ENCODE measurements around the gene SNED1.

The SNED1 gene

GRCh38 chr2:241095594-241096290, 97.3 kb downstream of the SNED1 start:
- H3K4me3 ChIP-seq (ENCODE audit: low read length in 2 of 2): no peak overlapping the region
- no peak overlapping the region for H3K4me2 ChIP-seq (ENCODE audit: insufficient read depth, low read length, poor library complexity, severe bottlenecking)
- no peak overlapping the region for H3K23ac ChIP-seq (ENCODE audit: low read depth, low read length, poor library complexity)
- H3K79me1 ChIP-seq (ENCODE audit: low read depth, low read length): no peaks in the 10 kb centered on the region
- no peak overlapping the region for H3K4ac ChIP-seq (ENCODE audit: low read length)
- H3K27ac ChIP-seq (replicated peaks; ENCODE audit: low read length): no peak overlapping the region
- H3K14ac ChIP-seq (ENCODE audit: low read length): no peak overlapping the region
- no peak overlapping the region for H2BK120ac ChIP-seq (ENCODE audit: low read depth, low read length)
- no peak overlapping the region for H4K91ac ChIP-seq (ENCODE audit: low read depth, low read length, poor library complexity)
- no peak overlapping the region for H3K18ac ChIP-seq (ENCODE audit: low read length)
- no peak overlapping the region for H2BK5ac ChIP-seq (ENCODE audit: low read length)
- H2BK15ac ChIP-seq (ENCODE audit: low read length): no peak overlapping the region
- 100% methylated on average over 5 to 8 of the region's 14 CpGs for WGBS, 2 donors (ENCODE audit: extremely low coverage in 2 of 2, insufficient read length in 2 of 2, insufficient replicate concordance in 1 of 2)
- H3K36me3 ChIP-seq (replicated peaks in 1 of 2; ENCODE audit: control insufficient read depth in 2 of 2, insufficient read depth in 2 of 2, low read length in 2 of 2): peaks cover 34 to 100% of the 10 kb centered on the region in 2 donors
- DNase-seq (ENCODE audit: low spot score): no peak
- no peak overlapping the region for H2AK5ac ChIP-seq (ENCODE audit: low read depth, low read length)
- H4K8ac ChIP-seq (ENCODE audit: low read depth, low read length): no peak overlapping the region
- H3K9me3 ChIP-seq (replicated peaks in 1 of 2; ENCODE audit: control insufficient read depth in 2 of 2, insufficient read depth in 1 of 2, low read depth in 1 of 2, low read length in 2 of 2): no peaks in the 10 kb centered on the region
- peaks cover 0 to 7% of the 10 kb centered on the region in 2 donors for H3K4me1 ChIP-seq (ENCODE audit: control insufficient read depth in 2 of 2, insufficient read depth in 1 of 2, low read depth in 1 of 2, low read length in 2 of 2)
- H2BK12ac ChIP-seq (ENCODE audit: low read length): no peak overlapping the region
- no peaks in the 10 kb centered on the region for H3K27me3 ChIP-seq (ENCODE audit: control insufficient read depth in 3 of 3, insufficient read depth in 3 of 3, low read depth in 1 of 3, low read length in 3 of 3)
- no peak overlapping the region for H2AFZ ChIP-seq (ENCODE audit: low read length)
- no peak overlapping the region for H3K9ac ChIP-seq (ENCODE audit: low read depth, low read length, poor library complexity)

- Histone ChIP-seq H3K4me1 (ENCODE audit: control insufficient read depth in 2 of 2, insufficient read depth in 1 of 2, low read depth in 1 of 2, low read length in 2 of 2) (peaks cover 6 to 10% of the 10 kb centered on the region in 2 donors), H3K4me2 (ENCODE audit: insufficient read depth, low read length, poor library complexity, severe bottlenecking) (no peak overlapping the region), H2BK15ac (ENCODE audit: low read length) (no peak overlapping the region), H3K79me1 (ENCODE audit: low read depth, low read length) (peaks cover 7% of the 10 kb centered on the region), H4K91ac (ENCODE audit: low read depth, low read length, poor library complexity) (no peak overlapping the region), H3K4me3 (ENCODE audit: low read length in 2 of 2) (no peak overlapping the region), H3K9ac (ENCODE audit: low read depth, low read length, poor library complexity) (no peak overlapping the region), H2AK5ac (ENCODE audit: low read depth, low read length) (no peak overlapping the region), H3K18ac (ENCODE audit: low read length) (no peak overlapping the region), H3K36me3 (replicated peaks in 1 of 2; ENCODE audit: control insufficient read depth in 2 of 2, insufficient read depth in 2 of 2, low read length in 2 of 2) (peaks cover 31 to 95% of the 10 kb centered on the region in 2 donors), H3K9me3 (replicated peaks in 1 of 2; ENCODE audit: control insufficient read depth in 2 of 2, insufficient read depth in 1 of 2, low read depth in 1 of 2, low read length in 2 of 2) (no peaks in the 10 kb centered on the region), H2BK5ac (ENCODE audit: low read length) (no peak overlapping the region), H3K27ac (replicated peaks; ENCODE audit: low read length) (no peak overlapping the region), H3K14ac (ENCODE audit: low read length) (no peak overlapping the region), H3K4ac (ENCODE audit: low read length) (no peak overlapping the region), H4K8ac (ENCODE audit: low read depth, low read length) (no peak overlapping the region), H2AFZ (ENCODE audit: low read length) (no peak overlapping the region), H3K23ac (ENCODE audit: low read depth, low read length, poor library complexity) (no peak overlapping the region), H3K27me3 (ENCODE audit: control insufficient read depth in 3 of 3, insufficient read depth in 3 of 3, low read depth in 1 of 3, low read length in 3 of 3) (no peaks in the 10 kb centered on the region), H2BK12ac (ENCODE audit: low read length) (no peak overlapping the region), H2BK120ac (ENCODE audit: low read depth, low read length) (no peak overlapping the region)
- DNase-seq (ENCODE audit: low spot score): no peak
- no CpG with 5 or more reads among the region's 8 CpGs for WGBS, 2 donors (ENCODE audit: extremely low coverage in 2 of 2, insufficient read length in 2 of 2, insufficient replicate concordance in 1 of 2)
Measured at GRCh38 chr2:241096979-241097378, 98.6 kb downstream of the SNED1 start.

- Histone ChIP-seq H3K4me2 (ENCODE audit: insufficient read depth, low read length, poor library complexity, severe bottlenecking) (no peak overlapping the region), H3K27ac (replicated peaks; ENCODE audit: low read length) (no peak overlapping the region), H3K79me1 (ENCODE audit: low read depth, low read length) (peaks cover 9% of the 10 kb centered on the region), H2BK12ac (ENCODE audit: low read length) (no peak overlapping the region), H3K14ac (ENCODE audit: low read length) (no peak overlapping the region), H2AK5ac (ENCODE audit: low read depth, low read length) (no peak overlapping the region), H2AFZ (ENCODE audit: low read length) (no peak overlapping the region), H3K36me3 (replicated peaks in 1 of 2; ENCODE audit: control insufficient read depth in 2 of 2, insufficient read depth in 2 of 2, low read length in 2 of 2) (peaks cover 19 to 72% of the 10 kb centered on the region in 2 donors), H2BK120ac (ENCODE audit: low read depth, low read length) (no peak overlapping the region), H2BK15ac (ENCODE audit: low read length) (no peak overlapping the region), H3K4ac (ENCODE audit: low read length) (no peak overlapping the region), H2BK5ac (ENCODE audit: low read length) (no peak overlapping the region), H4K91ac (ENCODE audit: low read depth, low read length, poor library complexity) (no peak overlapping the region), H3K27me3 (ENCODE audit: control insufficient read depth in 3 of 3, insufficient read depth in 3 of 3, low read depth in 1 of 3, low read length in 3 of 3) (no peaks in the 10 kb centered on the region), H4K8ac (ENCODE audit: low read depth, low read length) (no peak overlapping the region), H3K4me3 (ENCODE audit: low read length in 2 of 2) (no peak overlapping the region), H3K23ac (ENCODE audit: low read depth, low read length, poor library complexity) (no peak overlapping the region), H3K9me3 (replicated peaks in 1 of 2; ENCODE audit: control insufficient read depth in 2 of 2, insufficient read depth in 1 of 2, low read depth in 1 of 2, low read length in 2 of 2) (no peaks in the 10 kb centered on the region), H3K18ac (ENCODE audit: low read length) (no peak overlapping the region), H3K4me1 (ENCODE audit: control insufficient read depth in 2 of 2, insufficient read depth in 1 of 2, low read depth in 1 of 2, low read length in 2 of 2) (peaks cover 8 to 10% of the 10 kb centered on the region in 2 donors), H3K9ac (ENCODE audit: low read depth, low read length, poor library complexity) (no peak overlapping the region)
- WGBS, 2 donors (ENCODE audit: extremely low coverage in 2 of 2, insufficient read length in 2 of 2, insufficient replicate concordance in 1 of 2): no CpG with 5 or more reads among the region's 5 CpGs
- no peak for DNase-seq (ENCODE audit: low spot score)
Measured at GRCh38 chr2:241099246-241099645, 100.8 kb downstream of the SNED1 start.

DNA sequence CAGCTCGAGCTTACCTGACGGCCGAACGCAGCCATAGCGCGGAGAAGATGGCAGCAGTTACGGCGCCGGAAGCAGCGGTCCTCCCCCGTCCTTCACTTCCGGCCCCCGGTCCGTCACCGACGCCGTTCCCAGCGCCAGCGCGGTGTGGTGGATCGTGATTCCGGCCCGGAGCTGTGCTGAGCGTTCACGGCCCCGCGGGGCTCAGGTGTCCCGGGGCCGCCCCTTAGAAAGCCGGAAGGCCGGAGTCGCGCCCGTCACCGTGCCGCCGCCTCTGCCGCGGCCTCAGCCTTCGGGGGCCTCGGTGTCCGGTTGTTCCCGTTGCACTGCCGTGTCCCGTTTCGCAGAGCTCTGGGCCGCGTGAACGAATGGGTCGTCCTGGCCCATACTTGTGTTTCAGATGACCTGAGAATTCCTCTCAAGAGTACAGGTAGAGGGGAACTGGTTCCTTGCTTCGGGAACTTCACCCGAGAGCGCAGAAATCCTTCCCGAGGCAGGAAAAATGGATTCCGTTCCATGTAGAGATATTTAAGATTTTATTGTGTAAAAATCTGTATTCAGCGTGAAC, 103.9 kb downstream of the SNED1 start, which contains the start of gene MTERF4:
TSS of gene MTERF4 (minus strand) at position 49 of the 565 bp plus-strand sequence. CDS start at position 35, 14 bp downstream.
- Histone ChIP-seq H2BK15ac (ENCODE audit: low read length) (no peak within 1 kb of the TSS), H4K91ac (ENCODE audit: low read depth, low read length, poor library complexity) (no peak within 1 kb of the TSS), H3K9me3 (replicated peaks in 1 of 2; ENCODE audit: control insufficient read depth in 2 of 2, insufficient read depth in 1 of 2, low read depth in 1 of 2, low read length in 2 of 2) (no peaks in the 10 kb centered on the region), H3K9ac (ENCODE audit: low read depth, low read length, poor library complexity) (peak within 1 kb of the TSS; percentile 98), H2BK5ac (ENCODE audit: low read length) (peak within 1 kb of the TSS; percentile 31), H3K23ac (ENCODE audit: low read depth, low read length, poor library complexity) (peak within 1 kb of the TSS; percentile 96), H3K4me3 (ENCODE audit: low read length in 2 of 2) (peak within 1 kb of the TSS; percentile 81 to 98), H3K4me1 (ENCODE audit: control insufficient read depth in 2 of 2, insufficient read depth in 1 of 2, low read depth in 1 of 2, low read length in 2 of 2) (peaks cover 4 to 10% of the 10 kb centered on the region in 2 donors), H3K18ac (ENCODE audit: low read length) (peak within 1 kb of the TSS; percentile 95), H3K36me3 (replicated peaks in 1 of 2; ENCODE audit: control insufficient read depth in 2 of 2, insufficient read depth in 2 of 2, low read length in 2 of 2) (peaks cover 7 to 57% of the 10 kb centered on the region in 2 donors), H2BK12ac (ENCODE audit: low read length) (no peak within 1 kb of the TSS), H3K27me3 (ENCODE audit: control insufficient read depth in 3 of 3, insufficient read depth in 3 of 3, low read depth in 1 of 3, low read length in 3 of 3) (no peaks in the 10 kb centered on the region), H2AK5ac (ENCODE audit: low read depth, low read length) (peak within 1 kb of the TSS; percentile 6), H2BK120ac (ENCODE audit: low read depth, low read length) (no peak within 1 kb of the TSS), H3K79me1 (ENCODE audit: low read depth, low read length) (peaks cover 9% of the 10 kb centered on the region), H4K8ac (ENCODE audit: low read depth, low read length) (no peak within 1 kb of the TSS), H3K27ac (replicated peaks; ENCODE audit: low read length) (peak within 1 kb of the TSS; percentile 44), H3K4ac (ENCODE audit: low read length) (no peak within 1 kb of the TSS), H3K14ac (ENCODE audit: low read length) (no peak within 1 kb of the TSS), H2AFZ (ENCODE audit: low read length) (peak within 1 kb of the TSS; percentile 96), H3K4me2 (ENCODE audit: insufficient read depth, low read length, poor library complexity, severe bottlenecking) (peak within 1 kb of the TSS; percentile 81)
- no CpG with 5 or more reads among the region's 56 CpGs for WGBS, 2 donors (ENCODE audit: extremely low coverage in 2 of 2, insufficient read length in 2 of 2, insufficient replicate concordance in 1 of 2)
- peak; percentile 83 for DNase-seq (ENCODE audit: low spot score)
